Stimulated activated CD4-positive, alpha-beta T cell treated with anti-CD3 and anti-CD28 coated beads, TNF-alpha, amount 100 ng/mL, for 48 hours (primary cell): ENCODE results near the gene SLC35A3.
"Not testable (repeated sequence)": the region's sequence is repeated elsewhere in the genome, so short reads cannot be mapped to it uniquely, and the experiment has no call there.

ENCODE experiments used
- DNase-seq, 3 donors: peaks; one replicate each; pipeline ENCODE4 v3.0.0-alpha.2; 2020; ENCODE audit warnings: low read depth in 3 of 3

Gene SLC35A3

DNA sequence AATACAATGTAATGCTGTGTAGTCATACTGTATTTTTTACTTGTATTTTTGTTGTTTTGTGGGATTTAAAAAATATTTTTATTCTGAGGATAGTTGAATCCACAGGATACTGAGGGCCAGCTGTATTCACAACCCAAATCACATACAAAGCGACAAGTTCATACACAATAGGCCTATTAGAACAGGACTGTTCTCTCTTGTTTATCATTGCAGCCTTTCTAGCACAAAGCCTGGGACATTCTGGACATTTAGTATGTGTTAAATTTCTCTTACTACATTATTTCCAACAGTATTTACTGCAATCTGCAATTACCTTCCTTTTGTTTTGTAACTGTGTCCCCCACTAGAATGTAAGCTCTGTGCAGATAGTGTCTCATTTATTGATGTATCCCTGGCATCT lies 65.4 kb downstream of the SLC35A3 start:
- DNase-seq = no peak

- DNase-seq = no peak
These were observed 67.2 kb downstream of the SLC35A3 start for GRCh38 chr1:100036718-100037655.

GRCh38 chr1:100037656-100037926 lies 67.8 kb downstream of the SLC35A3 start:
- no peak for DNase-seq

- DNase-seq = peak; percentile 79 to 93 (median 82)
These were observed 68.3 kb downstream of the SLC35A3 start for GRCh38 chr1:100037927-100038659.

GRCh38 chr1:100038660-100039287 lies 69.0 kb downstream of the SLC35A3 start:
- peak; percentile 62 to 85 (median 69) for DNase-seq

GRCh38 chr1:100039591-100039990 lies 69.8 kb downstream of the SLC35A3 start:
- DNase-seq = no peak

DNA sequence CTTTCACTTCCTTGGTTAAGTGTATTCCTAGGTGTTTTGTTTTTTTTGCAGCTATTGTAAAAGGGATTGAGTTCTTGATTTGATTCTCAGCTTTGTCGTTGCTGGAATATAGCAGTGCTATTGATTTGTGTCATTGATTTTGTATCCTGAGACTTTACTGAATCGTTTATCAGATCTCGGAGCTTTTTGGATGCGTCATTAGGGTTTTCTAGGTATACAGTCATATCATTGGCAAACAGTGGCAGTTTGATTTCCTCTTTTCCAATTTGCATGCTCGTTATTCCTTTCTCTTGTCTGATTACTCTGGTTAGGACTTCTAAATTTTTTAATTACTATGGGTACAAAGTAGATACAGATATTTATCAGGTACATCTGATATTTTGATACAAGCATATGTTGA lies 75.4 kb downstream of the SLC35A3 start:
- no peak for DNase-seq

- not testable (repeated sequence) for DNase-seq
These were observed 77.5 kb downstream of the SLC35A3 start for GRCh38 chr1:100047235-100047708.

DNA sequence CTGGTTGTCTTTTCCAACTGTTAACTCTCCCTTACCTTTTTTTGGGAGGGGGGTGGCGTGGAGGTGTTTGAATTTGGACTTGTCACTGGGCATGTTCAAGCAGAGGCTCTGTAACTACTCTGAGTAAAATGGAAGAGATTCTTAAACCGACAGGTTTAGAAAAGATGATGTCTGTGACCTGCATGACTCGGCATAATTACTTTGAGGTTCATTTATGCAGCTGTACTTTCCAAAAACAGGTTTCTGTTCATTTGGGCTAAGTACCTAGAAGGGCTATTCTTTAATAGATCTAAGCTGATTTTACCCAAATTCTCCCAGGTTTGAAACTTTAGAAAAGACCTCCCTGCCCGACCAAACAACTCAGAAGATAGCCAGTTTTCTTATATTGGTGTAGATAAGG lies 80.3 kb downstream of the SLC35A3 start:
- DNase-seq = no peak

GRCh38 chr1:100051401-100051800 lies 81.6 kb downstream of the SLC35A3 start:
- DNase-seq = no peak

- DNase-seq = no peak
These were observed 82.1 kb downstream of the SLC35A3 start for GRCh38 chr1:100051893-100052292.

DNA sequence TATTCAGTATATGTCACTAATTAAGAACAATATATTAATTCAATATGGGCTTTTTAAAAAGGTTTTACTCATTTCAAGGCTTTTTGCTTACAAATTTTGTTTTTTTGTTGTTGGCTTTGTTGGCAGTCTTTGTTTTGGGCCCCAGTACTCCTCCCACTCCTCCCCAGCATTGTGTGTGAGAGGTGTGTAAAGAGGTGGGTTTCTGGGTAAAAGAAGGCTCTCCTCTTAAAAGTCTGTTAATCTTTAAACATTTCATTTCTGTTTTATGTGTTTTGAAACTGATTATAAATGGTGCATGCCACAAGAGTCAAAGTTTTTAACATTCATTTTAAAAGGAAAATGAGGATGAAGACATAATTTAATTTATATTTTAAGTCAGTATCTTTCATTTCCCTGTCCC lies 83.3 kb downstream of the SLC35A3 start:
- DNase-seq = no peak

DNA sequence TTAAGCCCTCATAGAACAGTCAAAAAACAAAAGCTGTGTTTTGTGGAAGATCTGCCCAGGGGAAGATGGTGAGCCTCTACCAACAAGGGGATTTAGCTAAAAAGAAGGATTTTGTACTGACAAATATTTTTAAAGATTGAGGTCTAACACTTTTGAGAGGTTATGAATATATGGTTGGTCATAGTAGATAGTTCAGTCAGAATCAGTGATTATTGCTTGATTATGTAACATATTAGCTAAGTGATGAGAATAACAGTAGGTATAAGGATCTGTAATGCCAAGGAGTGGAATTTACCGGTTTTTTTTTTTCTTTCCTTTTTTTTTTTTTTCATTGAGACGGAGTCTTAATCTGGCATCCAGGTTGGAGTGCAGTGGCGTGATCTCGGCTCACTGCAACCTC lies 83.9 kb downstream of the SLC35A3 start:
- DNase-seq = no peak

DNA sequence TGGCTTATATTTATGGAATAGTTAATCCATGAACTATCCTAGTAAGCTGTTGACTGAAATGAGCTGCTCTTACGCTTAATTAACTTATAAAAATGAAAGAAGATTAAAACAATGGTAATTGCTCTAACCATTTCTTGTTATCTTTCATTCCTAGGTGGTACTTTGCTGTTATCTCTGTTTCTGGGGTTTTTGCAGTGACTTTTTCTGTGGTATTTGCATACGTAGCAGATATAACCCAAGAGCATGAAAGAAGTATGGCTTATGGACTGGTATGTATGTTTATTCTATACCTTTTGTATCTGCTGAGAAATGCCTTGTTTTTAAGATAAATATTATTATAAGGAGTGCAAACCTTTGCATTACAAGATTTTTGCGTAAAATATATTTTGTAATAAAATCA lies 91.9 kb downstream of the SLC35A3 start:
- no peak for DNase-seq

DNA sequence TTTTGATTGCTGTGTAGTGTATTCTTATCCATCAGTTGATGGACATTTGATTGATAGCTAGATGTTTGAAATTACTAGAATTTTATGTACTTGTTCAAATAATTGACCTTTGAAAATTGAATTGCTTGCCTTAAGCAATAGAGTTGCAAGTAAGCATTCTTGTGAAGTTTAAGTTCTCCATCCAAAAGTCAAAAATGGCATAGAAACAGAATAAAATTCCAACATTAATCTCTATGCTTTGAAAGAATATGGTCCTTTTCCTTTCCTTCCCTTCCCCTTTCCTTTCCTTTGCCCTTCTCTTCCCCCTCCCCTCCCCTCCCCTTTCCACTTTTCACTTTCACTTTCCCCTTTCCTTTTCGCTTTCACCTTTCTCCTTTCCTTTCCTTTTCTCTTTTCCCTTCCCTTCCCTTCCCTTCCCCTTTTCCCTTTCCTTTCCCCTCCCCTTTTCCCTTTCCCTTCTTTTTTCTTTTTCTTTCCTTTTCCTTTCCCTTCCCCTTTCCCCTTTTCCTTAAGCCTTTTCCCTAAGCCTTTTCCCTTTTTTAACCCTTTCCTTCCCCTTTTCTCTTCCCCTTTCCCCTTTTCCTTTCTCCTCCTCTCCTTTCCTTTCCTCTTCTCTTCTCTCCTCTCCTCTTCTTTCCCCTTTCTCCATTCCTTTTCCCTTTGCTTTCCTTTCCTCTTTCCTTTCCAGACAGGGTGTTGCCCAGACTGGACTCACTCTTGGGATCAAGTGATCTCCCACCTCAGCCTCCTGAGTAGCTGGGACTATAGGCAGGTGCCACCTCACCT lies 95.6 kb downstream of the SLC35A3 start:
- DNase-seq = no peak

- DNase-seq = no peak
These were observed 96.1 kb downstream of the SLC35A3 start for GRCh38 chr1:100065969-100066227.

GRCh38 chr1:100070201-100070939 lies 100.6 kb downstream of the SLC35A3 start:
- no peak for DNase-seq

- no peak for DNase-seq
These were observed 103.7 kb downstream of the SLC35A3 start for GRCh38 chr1:100073531-100073930.

GRCh38 chr1:100074604-100075395 lies 105.0 kb downstream of the SLC35A3 start:
- DNase-seq = no peak

GRCh38 chr1:100075773-100076172 lies 106.0 kb downstream of the SLC35A3 start:
- no peak for DNase-seq

- no peak for DNase-seq
These were observed 106.5 kb downstream of the SLC35A3 start for GRCh38 chr1:100076319-100076718.
